H1 (cell line): ENCODE measurements around the gene MAPRE3. TPM values are rescaled to one million over a fixed set of nuclear protein-coding genes. Genes with fewer than 3 reads are reported as not detected.

ENCODE experiments used
- CTCF ChIA-PET: fragments of 300-600 bp; sonication (Branson Sonifier 250); formaldehyde crosslinking; loops from one replicate; lab custom pipeline; 2021; ENCODE audit not compliant: partially characterized antibody; lab: Charles Lee
- POLR2A ChIA-PET: fragments of 300-600 bp; sonication (Branson Sonifier 250); formaldehyde crosslinking; loops from one replicate; lab custom pipeline; 2021; ENCODE audit warnings: inconsistent platforms; ENCODE audit not compliant: partially characterized antibody; lab: Charles Lee
- DNase-seq, 2 experiments: peaks; one replicate each; pipeline versions ENCODE4 v3.0.0 to v3.0.0-alpha.2; 2010 to 2022; ENCODE audit warnings: low spot score in 2 of 2, low read depth in 1 of 2, mixed read lengths in 1 of 2
- FAIRE-seq: peaks from 2 replicates; lab custom pipeline; 2011; peaks lifted over from hg19 to GRCh38; lab: Jason Lieb, UNC
- H2AFZ ChIP-seq: 2 replicates; pipeline ENCODE4 v1.8.1; 2012; ENCODE audit warnings: low read length, inconsistent platforms
- H2AK5ac ChIP-seq: 2 replicates; pipeline ENCODE4 v1.6.1; 2013; ENCODE audit warnings: low read depth, low read length
- H2BK120ac ChIP-seq: replicated peaks from 2 replicates; pipeline ENCODE3; 2013; ENCODE audit warnings: low read depth, low read length, inconsistent platforms
- H2BK12ac ChIP-seq: 2 replicates; pipeline ENCODE4 v1.6.1; 2013; ENCODE audit warnings: low read depth, low read length
- H2BK15ac ChIP-seq: 2 replicates; pipeline ENCODE4 v1.6.1; 2013; ENCODE audit warnings: low read length
- H2BK20ac ChIP-seq: 2 replicates; pipeline ENCODE4 v1.6.1; 2013; ENCODE audit warnings: low read length
- H2BK5ac ChIP-seq: 2 replicates; pipeline ENCODE4 v1.6.1; 2013; ENCODE audit warnings: low read depth, low read length
- H3K14ac ChIP-seq: 2 replicates; pipeline ENCODE4 v1.6.1; 2013; ENCODE audit warnings: inconsistent platforms; ENCODE audit not compliant: insufficient read length
- H3K18ac ChIP-seq: 2 replicates; pipeline ENCODE4 v1.6.1; 2013; ENCODE audit warnings: low read length; ENCODE audit errors: extremely low read depth
- H3K23ac ChIP-seq: 2 replicates; pipeline ENCODE4 v1.6.1; 2013; ENCODE audit warnings: inconsistent platforms; ENCODE audit not compliant: insufficient read length
- H3K23me2 ChIP-seq: 2 replicates; pipeline ENCODE4 v1.6.1; 2013; ENCODE audit warnings: low read depth, low read length
- H3K27ac ChIP-seq: 2 replicates; pipeline ENCODE4 v1.6.1; 2011; ENCODE audit warnings: low read depth, low read length, inconsistent platforms
- H3K27me3 ChIP-seq, 4 experiments: replicated peaks in 1 of 4; 1 replicate in 1 of 4; 2 replicates in 3 of 4; pipeline versions ENCODE4 v1.6.1 to v1.8.1; 2011 to 2013; ENCODE audit warnings: low read length in 3 of 4, mild to moderate bottlenecking in 3 of 4, inconsistent platforms in 2 of 4, mixed read lengths in 2 of 4, moderate library complexity in 1 of 4; ENCODE audit not compliant: control insufficient read depth in 3 of 4, insufficient read depth in 3 of 4; ENCODE audit errors: extremely low read depth in 1 of 4
- H3K36me3 ChIP-seq, 4 experiments: 2 replicates each; pipeline versions ENCODE4 v1.6.1 to v1.8.1; 2011 to 2013; ENCODE audit warnings: mild to moderate bottlenecking in 4 of 4, low read length in 3 of 4, moderate library complexity in 2 of 4, control low read depth in 1 of 4, inconsistent platforms in 1 of 4; ENCODE audit not compliant: insufficient read depth in 4 of 4, control insufficient read depth in 2 of 4
- H3K4ac ChIP-seq: replicated peaks from 2 replicates; pipeline ENCODE3; 2013; ENCODE audit warnings: low read length, low read depth, mixed read lengths, inconsistent platforms; ENCODE audit not compliant: insufficient read length
- H3K4me1 ChIP-seq, 4 experiments: replicated peaks in 1 of 4; 1 replicate in 1 of 4; 2 replicates in 3 of 4; pipeline versions ENCODE4 v1.6.1 to v1.8.1; 2011 to 2013; ENCODE audit warnings: low read length in 3 of 4, inconsistent platforms in 2 of 4, mixed read lengths in 1 of 4; ENCODE audit not compliant: insufficient read depth in 4 of 4, control insufficient read depth in 3 of 4
- H3K4me2 ChIP-seq, 2 experiments: 2 replicates each; pipeline versions ENCODE4 v1.6.1 to v1.8.1; 2011 to 2013; ENCODE audit warnings: low read depth in 2 of 2, low read length in 2 of 2, control low read depth in 1 of 2, inconsistent platforms in 1 of 2, mild to moderate bottlenecking in 1 of 2; ENCODE audit not compliant: insufficient read depth in 1 of 2
- H3K4me3 ChIP-seq, 4 experiments: fragments of 200-600, 300-600 bp in 1 of 4; sonication (generic), shearing (Covaris generic), sonication (Bioruptor Twin) in 1 of 4; 2 replicates each; pipeline versions ENCODE4 v1.5.1 to v1.8.1; 2011 to 2016; ENCODE audit warnings: low read length in 4 of 4, low read depth in 3 of 4, control low read depth in 2 of 4, inconsistent platforms in 2 of 4, mild to moderate bottlenecking in 2 of 4, mixed read lengths in 1 of 4, moderate library complexity in 1 of 4; ENCODE audit not compliant: insufficient read depth in 2 of 4; ENCODE audit errors: extremely low read depth in 1 of 4
- H3K56ac ChIP-seq: replicated peaks from 2 replicates; pipeline ENCODE3; 2013; ENCODE audit warnings: low read depth, mild to moderate bottlenecking, mixed read lengths, low read length, inconsistent platforms; ENCODE audit not compliant: insufficient read length
- H3K79me1 ChIP-seq: 2 replicates; pipeline ENCODE4 v1.6.1; 2013; ENCODE audit warnings: low read depth, low read length, control low read depth
- H3K79me2 ChIP-seq, 2 experiments: 2 replicates each; pipeline versions ENCODE4 v1.6.1 to v1.8.1; 2012 to 2013; ENCODE audit warnings: low read length in 2 of 2, mild to moderate bottlenecking in 2 of 2, inconsistent platforms in 1 of 2; ENCODE audit not compliant: insufficient read depth in 2 of 2, control insufficient read depth in 1 of 2
- H3K9ac ChIP-seq, 4 experiments: replicated peaks in 1 of 4; 1 replicate in 1 of 4; 2 replicates in 3 of 4; pipeline versions ENCODE4 v1.6.1 to v1.8.1; 2011 to 2013; ENCODE audit warnings: low read depth in 3 of 4, low read length in 3 of 4, control low read depth in 2 of 4, mild to moderate bottlenecking in 2 of 4, moderate library complexity in 2 of 4, inconsistent platforms in 1 of 4; ENCODE audit errors: extremely low read depth in 1 of 4
- H3K9me3 ChIP-seq, 2 experiments: 2 replicates each; pipeline versions ENCODE4 v1.6.1 to v1.8.1; 2012 to 2013; ENCODE audit warnings: mild to moderate bottlenecking in 2 of 2, moderate library complexity in 2 of 2, control low read depth in 1 of 2, inconsistent platforms in 1 of 2, low read depth in 1 of 2, low read length in 1 of 2, mixed read lengths in 1 of 2; ENCODE audit not compliant: insufficient read depth in 2 of 2
- H4K20me1 ChIP-seq, 2 experiments: replicated peaks in 1 of 2; 2 replicates each; pipeline versions ENCODE3 to v1.8.1; 2011 to 2013; ENCODE audit warnings: inconsistent platforms in 2 of 2, low read length in 2 of 2, mild to moderate bottlenecking in 1 of 2; ENCODE audit not compliant: insufficient read depth in 2 of 2, control insufficient read depth in 1 of 2
- H4K5ac ChIP-seq: 2 replicates; pipeline ENCODE4 v1.6.1; 2013; ENCODE audit warnings: low read length, low read depth, mixed read lengths, inconsistent platforms; ENCODE audit not compliant: insufficient read length
- H4K8ac ChIP-seq: 2 replicates; pipeline ENCODE4 v1.8.0; 2013; ENCODE audit warnings: mild to moderate bottlenecking, moderate library complexity, low read length, inconsistent platforms; ENCODE audit not compliant: insufficient read depth; ENCODE audit errors: extremely low read depth
- H4K91ac ChIP-seq: replicated peaks from 2 replicates; pipeline ENCODE3; 2013; ENCODE audit warnings: low read length, mixed read lengths, inconsistent platforms; ENCODE audit not compliant: insufficient read length
- EP300 ChIP-seq, 2 experiments: IDR thresholded peaks; 1 replicate in 1 of 2; 2 replicates in 1 of 2; pipeline ENCODE4 v1.6.1; 2011 to 2012; ENCODE audit warnings: low read depth in 2 of 2, low read length in 2 of 2, mild to moderate bottlenecking in 2 of 2, borderline replicate concordance in 1 of 2, inconsistent platforms in 1 of 2, moderate library complexity in 1 of 2
- GABPA ChIP-seq: IDR thresholded peaks from 2 replicates; pipeline ENCODE4 v1.6.1; 2011; ENCODE audit warnings: mild to moderate bottlenecking, low read length, moderate library complexity, borderline replicate concordance; ENCODE audit not compliant: insufficient read depth
- JUND ChIP-seq: IDR thresholded peaks from 2 replicates; pipeline ENCODE4 v1.6.1; 2011; ENCODE audit warnings: mild to moderate bottlenecking, improper control_type of control experiment, low read length
- MAFK ChIP-seq: IDR thresholded peaks from 2 replicates; pipeline ENCODE4 v1.6.1; 2012; ENCODE audit warnings: low read depth, mild to moderate bottlenecking, improper control_type of control experiment, low read length
- RAD21 ChIP-seq, 2 experiments: IDR thresholded peaks in 1 of 2; conservative IDR thresholded peaks in 1 of 2; 2 replicates each; pipeline ENCODE4 v1.6.1; 2011; ENCODE audit warnings: low read depth in 2 of 2, low read length in 2 of 2, improper control_type of control experiment in 1 of 2, inconsistent platforms in 1 of 2, mild to moderate bottlenecking in 1 of 2, moderate library complexity in 1 of 2
- SP2 ChIP-seq: IDR thresholded peaks from 2 replicates; pipeline ENCODE4 v1.6.1; 2012; ENCODE audit warnings: mild to moderate bottlenecking, low read length, inconsistent platforms
- SRF ChIP-seq: IDR thresholded peaks from 2 replicates; pipeline ENCODE4 v1.6.1; 2011; ENCODE audit warnings: mild to moderate bottlenecking, low read depth, low read length, moderate library complexity
- SUZ12 ChIP-seq: fragments of 200-600 bp; sonication (generic); IDR thresholded peaks from 2 replicates; pipeline ENCODE4 v1.6.1; 2012; ENCODE audit warnings: mild to moderate bottlenecking, inconsistent platforms, low read length, moderate library complexity, mixed read lengths
- TAF1 ChIP-seq: IDR thresholded peaks from 2 replicates; pipeline ENCODE4 v1.6.1; 2011; ENCODE audit warnings: mild to moderate bottlenecking, low read depth, low read length
- TAF7 ChIP-seq: optimal IDR thresholded peaks from 2 replicates; pipeline ENCODE3; 2011; ENCODE audit warnings: low read depth, mild to moderate bottlenecking, inconsistent platforms, low read length, moderate library complexity, borderline replicate concordance
- TCF12 ChIP-seq: IDR thresholded peaks from 2 replicates; pipeline ENCODE4 v1.6.1; 2011; ENCODE audit warnings: low read depth, mild to moderate bottlenecking, low read length
- YY1 ChIP-seq: IDR thresholded peaks from 2 replicates; pipeline ENCODE4 v1.6.1; 2011; ENCODE audit warnings: low read depth, mild to moderate bottlenecking, low read length
- WGBS, 2 experiments: shearing (Covaris generic) in 1 of 2; methylation state at CpG; one replicate each; pipeline versions ENCODE4 v1.1.6 to v1.1.7; 2013 to 2015; ENCODE audit warnings: low lambda C conversion rate in 2 of 2, mixed read lengths in 2 of 2, inconsistent platforms in 1 of 2, low coverage in 1 of 2, missing lambda C conversion rate in 1 of 2; ENCODE audit not compliant: insufficient replicate concordance in 2 of 2, insufficient coverage in 1 of 2, insufficient read length in 1 of 2; ENCODE audit errors: extremely low coverage in 1 of 2, missing lambda C conversion rate in 1 of 2; 5-methylcytosine and 5-hydroxymethylcytosine counted together
- polyA plus RNA-seq, 7 experiments: library from polyadenylated mRNA; depleted of rRNA in 3 of 7; stranded (reverse) in 5 of 7; unstranded in 2 of 7; fragments of >200 nt in 5 of 7; fragments of 200-250 nt in 2 of 7; gene quantifications; 1 replicate in 5 of 7; 2 replicates in 1 of 7; 4 replicates in 1 of 7; pipeline versions ENCODE4 v1.2.1 to v1.2.3, GENCODE V29; 2011 to 2013; ENCODE audit warnings: missing spikeins in 2 of 7, mixed read lengths in 2 of 7
- total RNA-seq: library from RNA; stranded (reverse); fragmentation: NEBNext Ultra II Directional; extraction: Animal tissue kit (Norgen Biotek cat#: 25700); gene quantifications from 2 replicates; pipeline ENCODE4 v1.2.1, GENCODE V29; 2021
- TF ChIP-seq, protein P1 (sequence below): IDR thresholded peaks from 2 replicates; pipeline ENCODE4 v1.6.1; 2011; ENCODE audit warnings: low read depth, mild to moderate bottlenecking, low read length; ENCODE audit not compliant: insufficient read depth

The MAPRE3 gene
- total and polyA plus RNA-seq, 2 of the 8 experiments (the other 6 are each of a cell fraction or from before 2014, with no cell fraction given): 4.9 to 6.6 TPM

DNA sequence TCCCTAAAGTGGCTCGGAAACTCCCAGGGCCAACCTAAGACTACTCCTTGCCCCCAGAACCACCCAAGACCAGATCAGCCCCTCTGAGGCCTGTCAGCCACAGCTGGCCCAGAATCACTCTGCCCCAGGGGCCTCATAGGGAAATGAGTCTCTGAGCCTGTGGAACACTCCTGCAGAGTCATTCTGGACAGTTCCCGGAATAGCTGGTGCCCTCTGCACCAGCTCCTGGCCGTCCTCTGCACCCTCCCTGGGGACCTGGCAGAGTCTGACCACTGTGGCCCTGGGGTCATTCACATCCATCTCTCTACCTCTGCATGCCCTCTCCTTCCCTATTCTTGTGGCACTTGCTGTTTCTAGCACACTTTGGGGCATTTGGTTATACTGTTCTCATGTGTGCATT lies 47.7 kb downstream of the MAPRE3 start:
- Histone ChIP-seq H4K8ac (no peak overlapping the region), H3K9me3 (peaks cover 5 to 6% of the 10 kb centered on the region in 2 experiments; a peak in 3 of 4 replicates), H2BK20ac (no peak overlapping the region), H3K79me2 (no peaks in the 10 kb centered on the region), H3K9ac (no peak overlapping the region), H3K23ac (no peak overlapping the region), H3K4me2 (no peak overlapping the region), H2AFZ (no peak overlapping the region), H3K4me3 (no peak overlapping the region), H3K79me1 (no peaks in the 10 kb centered on the region), H3K27me3 (no peaks in the 10 kb centered on the region; a peak in 2 of 7 replicates), H2BK5ac (no peak overlapping the region), H3K18ac (no peak overlapping the region), H2AK5ac (no peak overlapping the region), H3K4me1 (peaks cover 3 to 6% (median 5%) of the 10 kb centered on the region in 4 experiments; a peak in 6 of 7 replicates), H4K91ac (no peak overlapping the region), H3K27ac (no peak overlapping the region), H2BK120ac (no peak overlapping the region), H3K4ac (no peak overlapping the region), H2BK12ac (no peak overlapping the region), H3K23me2 (no peaks in the 10 kb centered on the region), H3K36me3 (0 out of 8 replicates have a peak, but pooled peaks cover 0 to 3% (median 0%) of the 10 kb centered on the region in 4 experiments), H3K56ac (no peak overlapping the region), H4K5ac (no peak overlapping the region), H3K14ac (no peak overlapping the region), H4K20me1 (peaks cover 0 to under 1% of the 10 kb centered on the region in 2 experiments), H2BK15ac (no peak overlapping the region)
- ChIA-PET CTCF (interaction anchor here (0.8 to 12.3 kb wide), 9 partner anchors 14 to 170 kb away, joined by 3 to 416 read pairs (median 34); partner anchors contain the start of genes DPYSL5 and MAPRE3), POLR2A (interaction anchor here (1.9 kb wide), 1 partner anchor 34 kb away, joined by 4 read pairs; the partner anchor contains the start of gene AGBL5)
- DNase-seq (no peak), FAIRE-seq (no peak)
- 88% methylated on average over 3 of the region's 3 CpGs; no CpG with 5 or more reads in 1 of the 2 experiments for WGBS, 2 experiments
- TF ChIP-seq YY1 (no peak), JUND (no peak), TAF1 (no peak), TAF7 (no peak), GABPA (no peak), SUZ12 (no peak), SP2 (no peak), TCF12 (no peak), EP300 (IDR thresholded peaks at IDR 0.05; ENCODE audit: borderline replicate concordance in 1 of 2, low read depth in 2 of 2, low read length in 2 of 2) (no peak), MAFK (no peak), SRF (no peak), RAD21 (IDR thresholded peaks at IDR 0.05 in 1 of 2, conservative IDR thresholded peaks at IDR 0.05 in 1 of 2; ENCODE audit: low read depth in 2 of 2, low read length in 2 of 2) (no peak)
- TF ChIP-seq, protein P1, sequence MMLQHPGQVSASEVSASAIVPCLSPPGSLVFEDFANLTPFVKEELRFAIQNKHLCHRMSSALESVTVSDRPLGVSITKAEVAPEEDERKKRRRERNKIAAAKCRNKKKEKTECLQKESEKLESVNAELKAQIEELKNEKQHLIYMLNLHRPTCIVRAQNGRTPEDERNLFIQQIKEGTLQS: no peak
